H1 (cell line): ENCODE results near the gene TXLNA. TPM values are rescaled to one million over a fixed set of nuclear protein-coding genes. Genes with fewer than 3 reads are reported as not detected.

Experiments
- CTCF ChIA-PET: fragments of 300-600 bp; sonication (Branson Sonifier 250); formaldehyde crosslinking; loops from one replicate; lab custom pipeline; 2021; ENCODE audit not compliant: partially characterized antibody; lab: Charles Lee
- POLR2A ChIA-PET: fragments of 300-600 bp; sonication (Branson Sonifier 250); formaldehyde crosslinking; loops from one replicate; lab custom pipeline; 2021; ENCODE audit warnings: inconsistent platforms; ENCODE audit not compliant: partially characterized antibody; lab: Charles Lee
- DNase-seq, 2 experiments: peaks; one replicate each; pipeline versions ENCODE4 v3.0.0 to v3.0.0-alpha.2; 2010 to 2022; ENCODE audit warnings: low spot score in 2 of 2, low read depth in 1 of 2, mixed read lengths in 1 of 2
- FAIRE-seq: peaks from 2 replicates; lab custom pipeline; 2011; peaks lifted over from hg19 to GRCh38; lab: Jason Lieb, UNC
- H2AFZ ChIP-seq: 2 replicates; pipeline ENCODE4 v1.8.1; 2012; ENCODE audit warnings: low read length, inconsistent platforms
- H2AK5ac ChIP-seq: 2 replicates; pipeline ENCODE4 v1.6.1; 2013; ENCODE audit warnings: low read depth, low read length
- H2BK120ac ChIP-seq: replicated peaks from 2 replicates; pipeline ENCODE3; 2013; ENCODE audit warnings: low read depth, low read length, inconsistent platforms
- H2BK12ac ChIP-seq: 2 replicates; pipeline ENCODE4 v1.6.1; 2013; ENCODE audit warnings: low read depth, low read length
- H2BK15ac ChIP-seq: 2 replicates; pipeline ENCODE4 v1.6.1; 2013; ENCODE audit warnings: low read length
- H2BK20ac ChIP-seq: 2 replicates; pipeline ENCODE4 v1.6.1; 2013; ENCODE audit warnings: low read length
- H2BK5ac ChIP-seq: 2 replicates; pipeline ENCODE4 v1.6.1; 2013; ENCODE audit warnings: low read depth, low read length
- H3K14ac ChIP-seq: 2 replicates; pipeline ENCODE4 v1.6.1; 2013; ENCODE audit warnings: inconsistent platforms; ENCODE audit not compliant: insufficient read length
- H3K18ac ChIP-seq: 2 replicates; pipeline ENCODE4 v1.6.1; 2013; ENCODE audit warnings: low read length; ENCODE audit errors: extremely low read depth
- H3K23ac ChIP-seq: 2 replicates; pipeline ENCODE4 v1.6.1; 2013; ENCODE audit warnings: inconsistent platforms; ENCODE audit not compliant: insufficient read length
- H3K23me2 ChIP-seq: 2 replicates; pipeline ENCODE4 v1.6.1; 2013; ENCODE audit warnings: low read depth, low read length
- H3K27ac ChIP-seq: 2 replicates; pipeline ENCODE4 v1.6.1; 2011; ENCODE audit warnings: low read depth, low read length, inconsistent platforms
- H3K27me3 ChIP-seq, 4 experiments: replicated peaks in 1 of 4; 1 replicate in 1 of 4; 2 replicates in 3 of 4; pipeline versions ENCODE4 v1.6.1 to v1.8.1; 2011 to 2013; ENCODE audit warnings: low read length in 3 of 4, mild to moderate bottlenecking in 3 of 4, inconsistent platforms in 2 of 4, mixed read lengths in 2 of 4, moderate library complexity in 1 of 4; ENCODE audit not compliant: control insufficient read depth in 3 of 4, insufficient read depth in 3 of 4; ENCODE audit errors: extremely low read depth in 1 of 4
- H3K36me3 ChIP-seq, 4 experiments: 2 replicates each; pipeline versions ENCODE4 v1.6.1 to v1.8.1; 2011 to 2013; ENCODE audit warnings: mild to moderate bottlenecking in 4 of 4, low read length in 3 of 4, moderate library complexity in 2 of 4, control low read depth in 1 of 4, inconsistent platforms in 1 of 4; ENCODE audit not compliant: insufficient read depth in 4 of 4, control insufficient read depth in 2 of 4
- H3K4ac ChIP-seq: replicated peaks from 2 replicates; pipeline ENCODE3; 2013; ENCODE audit warnings: low read length, low read depth, mixed read lengths, inconsistent platforms; ENCODE audit not compliant: insufficient read length
- H3K4me1 ChIP-seq, 4 experiments: replicated peaks in 1 of 4; 1 replicate in 1 of 4; 2 replicates in 3 of 4; pipeline versions ENCODE4 v1.6.1 to v1.8.1; 2011 to 2013; ENCODE audit warnings: low read length in 3 of 4, inconsistent platforms in 2 of 4, mixed read lengths in 1 of 4; ENCODE audit not compliant: insufficient read depth in 4 of 4, control insufficient read depth in 3 of 4
- H3K4me2 ChIP-seq, 2 experiments: 2 replicates each; pipeline versions ENCODE4 v1.6.1 to v1.8.1; 2011 to 2013; ENCODE audit warnings: low read depth in 2 of 2, low read length in 2 of 2, control low read depth in 1 of 2, inconsistent platforms in 1 of 2, mild to moderate bottlenecking in 1 of 2; ENCODE audit not compliant: insufficient read depth in 1 of 2
- H3K4me3 ChIP-seq, 4 experiments: fragments of 200-600, 300-600 bp in 1 of 4; sonication (generic), shearing (Covaris generic), sonication (Bioruptor Twin) in 1 of 4; 2 replicates each; pipeline versions ENCODE4 v1.5.1 to v1.8.1; 2011 to 2016; ENCODE audit warnings: low read length in 4 of 4, low read depth in 3 of 4, control low read depth in 2 of 4, inconsistent platforms in 2 of 4, mild to moderate bottlenecking in 2 of 4, mixed read lengths in 1 of 4, moderate library complexity in 1 of 4; ENCODE audit not compliant: insufficient read depth in 2 of 4; ENCODE audit errors: extremely low read depth in 1 of 4
- H3K56ac ChIP-seq: replicated peaks from 2 replicates; pipeline ENCODE3; 2013; ENCODE audit warnings: low read depth, mild to moderate bottlenecking, mixed read lengths, low read length, inconsistent platforms; ENCODE audit not compliant: insufficient read length
- H3K79me1 ChIP-seq: 2 replicates; pipeline ENCODE4 v1.6.1; 2013; ENCODE audit warnings: low read depth, low read length, control low read depth
- H3K79me2 ChIP-seq, 2 experiments: 2 replicates each; pipeline versions ENCODE4 v1.6.1 to v1.8.1; 2012 to 2013; ENCODE audit warnings: low read length in 2 of 2, mild to moderate bottlenecking in 2 of 2, inconsistent platforms in 1 of 2; ENCODE audit not compliant: insufficient read depth in 2 of 2, control insufficient read depth in 1 of 2
- H3K9ac ChIP-seq, 4 experiments: replicated peaks in 1 of 4; 1 replicate in 1 of 4; 2 replicates in 3 of 4; pipeline versions ENCODE4 v1.6.1 to v1.8.1; 2011 to 2013; ENCODE audit warnings: low read depth in 3 of 4, low read length in 3 of 4, control low read depth in 2 of 4, mild to moderate bottlenecking in 2 of 4, moderate library complexity in 2 of 4, inconsistent platforms in 1 of 4; ENCODE audit errors: extremely low read depth in 1 of 4
- H3K9me3 ChIP-seq, 2 experiments: 2 replicates each; pipeline versions ENCODE4 v1.6.1 to v1.8.1; 2012 to 2013; ENCODE audit warnings: mild to moderate bottlenecking in 2 of 2, moderate library complexity in 2 of 2, control low read depth in 1 of 2, inconsistent platforms in 1 of 2, low read depth in 1 of 2, low read length in 1 of 2, mixed read lengths in 1 of 2; ENCODE audit not compliant: insufficient read depth in 2 of 2
- H4K20me1 ChIP-seq, 2 experiments: replicated peaks in 1 of 2; 2 replicates each; pipeline versions ENCODE3 to v1.8.1; 2011 to 2013; ENCODE audit warnings: inconsistent platforms in 2 of 2, low read length in 2 of 2, mild to moderate bottlenecking in 1 of 2; ENCODE audit not compliant: insufficient read depth in 2 of 2, control insufficient read depth in 1 of 2
- H4K5ac ChIP-seq: 2 replicates; pipeline ENCODE4 v1.6.1; 2013; ENCODE audit warnings: low read length, low read depth, mixed read lengths, inconsistent platforms; ENCODE audit not compliant: insufficient read length
- H4K8ac ChIP-seq: 2 replicates; pipeline ENCODE4 v1.8.0; 2013; ENCODE audit warnings: mild to moderate bottlenecking, moderate library complexity, low read length, inconsistent platforms; ENCODE audit not compliant: insufficient read depth; ENCODE audit errors: extremely low read depth
- H4K91ac ChIP-seq: replicated peaks from 2 replicates; pipeline ENCODE3; 2013; ENCODE audit warnings: low read length, mixed read lengths, inconsistent platforms; ENCODE audit not compliant: insufficient read length
- CREB1 ChIP-seq: IDR thresholded peaks from 2 replicates; pipeline ENCODE4 v1.6.1; 2012; ENCODE audit warnings: inconsistent platforms
- EZH2 ChIP-seq: fragments of 200-600 bp; sonication (generic); IDR thresholded peaks from 2 replicates; pipeline ENCODE4 v1.7.1; 2012; ENCODE audit warnings: low read depth, mild to moderate bottlenecking, moderate library complexity, low read length, inconsistent platforms; ENCODE audit not compliant: severe bottlenecking
- GTF2F1 ChIP-seq: IDR thresholded peaks from 2 replicates; pipeline ENCODE4 v1.6.1; 2012; ENCODE audit warnings: low read depth, low read length, improper control_type of control experiment, borderline replicate concordance
- KDM4A ChIP-seq: IDR thresholded peaks from one replicate; pipeline ENCODE4 v1.7.1; 2012; ENCODE audit warnings: low read depth, mild to moderate bottlenecking, moderate library complexity, low read length, inconsistent platforms; ENCODE audit not compliant: severe bottlenecking
- PHF8 ChIP-seq: fragments of 200-600 bp; sonication (generic); conservative IDR thresholded peaks from 2 replicates; pipeline ENCODE4 v1.7.1; 2012; ENCODE audit warnings: low read depth, mild to moderate bottlenecking, inconsistent platforms, low read length, moderate library complexity
- RAD21 ChIP-seq, 2 experiments: IDR thresholded peaks in 1 of 2; conservative IDR thresholded peaks in 1 of 2; 2 replicates each; pipeline ENCODE4 v1.6.1; 2011; ENCODE audit warnings: low read depth in 2 of 2, low read length in 2 of 2, improper control_type of control experiment in 1 of 2, inconsistent platforms in 1 of 2, mild to moderate bottlenecking in 1 of 2, moderate library complexity in 1 of 2
- TCF12 ChIP-seq: IDR thresholded peaks from 2 replicates; pipeline ENCODE4 v1.6.1; 2011; ENCODE audit warnings: low read depth, mild to moderate bottlenecking, low read length
- YY1 ChIP-seq: IDR thresholded peaks from 2 replicates; pipeline ENCODE4 v1.6.1; 2011; ENCODE audit warnings: low read depth, mild to moderate bottlenecking, low read length
- WGBS, 2 experiments: shearing (Covaris generic) in 1 of 2; methylation state at CpG; one replicate each; pipeline versions ENCODE4 v1.1.6 to v1.1.7; 2013 to 2015; ENCODE audit warnings: low lambda C conversion rate in 2 of 2, mixed read lengths in 2 of 2, inconsistent platforms in 1 of 2, low coverage in 1 of 2, missing lambda C conversion rate in 1 of 2; ENCODE audit not compliant: insufficient replicate concordance in 2 of 2, insufficient coverage in 1 of 2, insufficient read length in 1 of 2; ENCODE audit errors: extremely low coverage in 1 of 2, missing lambda C conversion rate in 1 of 2; 5-methylcytosine and 5-hydroxymethylcytosine counted together
- polyA plus RNA-seq, 7 experiments: library from polyadenylated mRNA; depleted of rRNA in 3 of 7; stranded (reverse) in 5 of 7; unstranded in 2 of 7; fragments of >200 nt in 5 of 7; fragments of 200-250 nt in 2 of 7; gene quantifications; 1 replicate in 5 of 7; 2 replicates in 1 of 7; 4 replicates in 1 of 7; pipeline versions ENCODE4 v1.2.1 to v1.2.3, GENCODE V29; 2011 to 2013; ENCODE audit warnings: missing spikeins in 2 of 7, mixed read lengths in 2 of 7
- total RNA-seq: library from RNA; stranded (reverse); fragmentation: NEBNext Ultra II Directional; extraction: Animal tissue kit (Norgen Biotek cat#: 25700); gene quantifications from 2 replicates; pipeline ENCODE4 v1.2.1, GENCODE V29; 2021

Gene TXLNA
- total and polyA plus RNA-seq, 2 of the 8 experiments (the other 6 are each of a cell fraction or from before 2014, with no cell fraction given), result 31.3 to 46.9 TPM

GRCh38 chr1:32223683-32224082 lies 44.2 kb downstream of the TXLNA start:
- peaks cover 0 to 24% of the 10 kb centered on the region in 2 experiments; a peak in 3 of 4 replicates for H3K79me2 ChIP-seq
- peaks cover 8% of the 10 kb centered on the region; the same call in 1 of the 2 replicates for H3K23me2 ChIP-seq
- no peak overlapping the region for H2AFZ ChIP-seq
- peaks cover 0 to 7% of the 10 kb centered on the region in 2 experiments for H4K20me1 ChIP-seq
- peaks cover 16 to 40% (median 27%) of the 10 kb centered on the region in 4 experiments for H3K36me3 ChIP-seq
- no peak overlapping the region for H3K4ac ChIP-seq
- H3K18ac ChIP-seq, result no peak overlapping the region
- H2BK20ac ChIP-seq, result no peak overlapping the region
- H4K91ac ChIP-seq, result no peak overlapping the region
- H2BK15ac ChIP-seq, result no peak overlapping the region
- no peak overlapping the region for H3K14ac ChIP-seq
- peak overlapping the region in 1 of 2 experiments; percentile 8; a peak in 2 of 4 replicates for H3K4me2 ChIP-seq
- no peak overlapping the region for H3K56ac ChIP-seq
- H2BK120ac ChIP-seq, result no peak overlapping the region
- TF ChIP-seq CREB1 (no peak), GTF2F1 (no peak), EZH2 (no peak), RAD21 (IDR thresholded peaks at IDR 0.05 in 1 of 2, conservative IDR thresholded peaks at IDR 0.05 in 1 of 2; ENCODE audit: low read depth in 2 of 2, low read length in 2 of 2) (peak in 1 of 2 experiments; percentile 33; a peak in 1 of 4 replicates), YY1 (no peak), KDM4A (no peak), TCF12 (no peak), PHF8 (no peak)
- peaks cover 0 to 7% (median 2%) of the 10 kb centered on the region in 4 experiments; a peak in 3 of 7 replicates for H3K4me1 ChIP-seq
- no peak overlapping the region for H2AK5ac ChIP-seq
- no peak overlapping the region for H2BK12ac ChIP-seq
- H3K9ac ChIP-seq, result no peak overlapping the region
- no peak overlapping the region for H3K4me3 ChIP-seq
- FAIRE-seq (no peak), DNase-seq (no peak)
- H3K9me3 ChIP-seq, result no peaks in the 10 kb centered on the region
- no peak overlapping the region for H2BK5ac ChIP-seq
- no peak overlapping the region for H3K27ac ChIP-seq
- H4K8ac ChIP-seq, result no peak overlapping the region
- no peak overlapping the region for H4K5ac ChIP-seq
- H3K27me3 ChIP-seq, result no peaks in the 10 kb centered on the region
- ChIA-PET CTCF (interaction anchor here (1.0 to 6.8 kb wide), 11 partner anchors 8 to 93 kb away, joined by 3 to 38 read pairs (median 3); partner anchors contain the start of genes DCDC2B and FAM167B), POLR2A (interaction anchor here (0.9 to 8.0 kb wide), 11 partner anchors 8 to 169 kb away, joined by 3 to 52 read pairs (median 4); partner anchors contain the start of genes MARCKSL1 and TXLNA)
- 93% methylated on average over 3 of the region's 3 CpGs; no CpG with 5 or more reads in 1 of the 2 experiments for WGBS, 2 experiments
- H3K79me1 ChIP-seq, result 0 out of 2 replicates have a peak, but pooled peaks cover 2% of the 10 kb centered on the region
- no peak overlapping the region for H3K23ac ChIP-seq
